Colonic mucosa (tissue), 4 donors: Measurements from ENCODE around the gene ARHGAP6. TPM values are rescaled to one million over a fixed set of nuclear protein-coding genes. Genes with fewer than 3 reads are reported as not detected.

Experiments
- DNase-seq: peaks from one replicate; pipeline ENCODE4 v3.0.0-alpha.2; 2020
- H3K27ac ChIP-seq: fragments of 200-600 bp; one replicate; pipeline ENCODE4 v1.8.0; 2021
- H3K27me3 ChIP-seq: fragments of 200-600 bp; one replicate; pipeline ENCODE4 v1.8.0; 2021
- H3K36me3 ChIP-seq: fragments of 200-600 bp; one replicate; pipeline ENCODE4 v1.8.0; 2021
- H3K4me1 ChIP-seq: fragments of 200-600 bp; one replicate; pipeline ENCODE4 v1.8.0; 2021; ENCODE audit warnings: mild to moderate bottlenecking
- H3K4me3 ChIP-seq: fragments of 200-600 bp; one replicate; pipeline ENCODE4 v1.8.0; 2021
- H3K9ac ChIP-seq, 2 donors: one replicate each; pipeline ENCODE4 v1.7.0; 2013; ENCODE audit warnings: control low read depth in 2 of 2, low read depth in 2 of 2, low read length in 2 of 2
- H3K9me3 ChIP-seq: fragments of 200-600 bp; one replicate; pipeline ENCODE4 v1.8.0; 2021
- intact Hi-C: fragments of 100-400 bp; cut with DNase I; formaldehyde crosslinking; loops from one replicate; pipeline ENCODE4 v1.14.1; 2022
- total RNA-seq, 2 donors: library from RNA; stranded (reverse); fragmentation: NEBNext Ultra II Directional in 1 of 2; extraction: Animal tissue kit (Norgen Biotek cat#: 25700) in 1 of 2; gene quantifications; one replicate each; pipeline ENCODE4 v1.2.1, GENCODE V29; 2021
- TF ChIP-seq, protein P1 (sequence below): fragments of 200-600 bp; IDR thresholded peaks from one replicate; pipeline ENCODE4 v1.8.0; 2022; ENCODE audit warnings: antibody characterized with exemption, mild to moderate bottlenecking
- donor health status: healthy.
- donor health status: DM: no; HTN: no; CAD: no.
- donor health status: DM: no; HTN: no; CAD: no.

ARHGAP6 gene
- total RNA-seq, 2 donors from 2014 or later: 1.1 to 5.0 TPM

DNA sequence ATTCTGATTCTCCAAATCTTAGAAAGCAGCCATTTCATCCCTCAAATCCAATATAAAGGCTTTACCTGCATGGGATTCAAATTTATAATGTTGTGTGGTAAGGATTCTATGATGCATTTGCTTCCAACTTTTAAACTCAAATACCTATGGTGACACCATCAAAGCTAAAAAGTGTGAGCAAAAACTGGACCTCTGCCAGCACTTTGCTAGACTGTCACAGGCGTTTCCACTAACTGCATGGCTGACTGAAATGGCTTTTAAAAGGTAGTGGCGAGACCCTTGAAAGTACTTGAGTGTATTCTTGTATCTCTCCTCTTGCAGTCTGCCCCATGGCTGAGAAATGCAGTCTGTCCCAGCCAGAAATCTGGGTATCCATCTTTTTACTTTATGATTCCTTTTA, 203.1 kb downstream of the ARHGAP6 start:
- H3K27me3 ChIP-seq: no peaks in the 10 kb centered on the region
- H3K9ac ChIP-seq: no peak overlapping the region
- no peaks in the 10 kb centered on the region for H3K36me3 ChIP-seq
- H3K27ac ChIP-seq: no peak overlapping the region
- intact Hi-C loops: no loop called here
- no peak for DNase-seq
- no peak overlapping the region for H3K4me3 ChIP-seq
- TF ChIP-seq, protein P1, sequence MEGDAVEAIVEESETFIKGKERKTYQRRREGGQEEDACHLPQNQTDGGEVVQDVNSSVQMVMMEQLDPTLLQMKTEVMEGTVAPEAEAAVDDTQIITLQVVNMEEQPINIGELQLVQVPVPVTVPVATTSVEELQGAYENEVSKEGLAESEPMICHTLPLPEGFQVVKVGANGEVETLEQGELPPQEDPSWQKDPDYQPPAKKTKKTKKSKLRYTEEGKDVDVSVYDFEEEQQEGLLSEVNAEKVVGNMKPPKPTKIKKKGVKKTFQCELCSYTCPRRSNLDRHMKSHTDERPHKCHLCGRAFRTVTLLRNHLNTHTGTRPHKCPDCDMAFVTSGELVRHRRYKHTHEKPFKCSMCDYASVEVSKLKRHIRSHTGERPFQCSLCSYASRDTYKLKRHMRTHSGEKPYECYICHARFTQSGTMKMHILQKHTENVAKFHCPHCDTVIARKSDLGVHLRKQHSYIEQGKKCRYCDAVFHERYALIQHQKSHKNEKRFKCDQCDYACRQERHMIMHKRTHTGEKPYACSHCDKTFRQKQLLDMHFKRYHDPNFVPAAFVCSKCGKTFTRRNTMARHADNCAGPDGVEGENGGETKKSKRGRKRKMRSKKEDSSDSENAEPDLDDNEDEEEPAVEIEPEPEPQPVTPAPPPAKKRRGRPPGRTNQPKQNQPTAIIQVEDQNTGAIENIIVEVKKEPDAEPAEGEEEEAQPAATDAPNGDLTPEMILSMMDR: no peak
- no peaks in the 10 kb centered on the region for H3K4me1 ChIP-seq
- no peaks in the 10 kb centered on the region for H3K9me3 ChIP-seq

DNA sequence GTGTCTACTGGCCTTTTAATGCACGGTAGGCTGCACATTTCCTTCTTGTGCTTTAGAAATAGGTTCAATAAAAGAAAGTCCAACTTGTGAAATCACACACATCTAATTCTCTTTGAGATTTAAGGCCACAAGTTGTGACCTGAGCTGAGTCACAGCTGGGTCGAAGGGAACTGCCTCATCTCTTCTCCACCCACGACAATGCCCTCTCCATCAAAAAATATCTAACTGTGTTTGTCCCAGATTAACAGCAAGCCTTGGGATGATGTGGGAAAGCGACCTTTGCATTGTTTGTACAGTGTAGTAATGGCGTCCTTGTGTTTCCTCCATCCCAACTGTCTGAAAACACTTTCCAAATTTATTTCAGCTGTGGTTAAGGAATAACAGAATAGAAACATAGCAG, 203.6 kb downstream of the ARHGAP6 start:
- TF ChIP-seq, protein P1: no peak

DNA sequence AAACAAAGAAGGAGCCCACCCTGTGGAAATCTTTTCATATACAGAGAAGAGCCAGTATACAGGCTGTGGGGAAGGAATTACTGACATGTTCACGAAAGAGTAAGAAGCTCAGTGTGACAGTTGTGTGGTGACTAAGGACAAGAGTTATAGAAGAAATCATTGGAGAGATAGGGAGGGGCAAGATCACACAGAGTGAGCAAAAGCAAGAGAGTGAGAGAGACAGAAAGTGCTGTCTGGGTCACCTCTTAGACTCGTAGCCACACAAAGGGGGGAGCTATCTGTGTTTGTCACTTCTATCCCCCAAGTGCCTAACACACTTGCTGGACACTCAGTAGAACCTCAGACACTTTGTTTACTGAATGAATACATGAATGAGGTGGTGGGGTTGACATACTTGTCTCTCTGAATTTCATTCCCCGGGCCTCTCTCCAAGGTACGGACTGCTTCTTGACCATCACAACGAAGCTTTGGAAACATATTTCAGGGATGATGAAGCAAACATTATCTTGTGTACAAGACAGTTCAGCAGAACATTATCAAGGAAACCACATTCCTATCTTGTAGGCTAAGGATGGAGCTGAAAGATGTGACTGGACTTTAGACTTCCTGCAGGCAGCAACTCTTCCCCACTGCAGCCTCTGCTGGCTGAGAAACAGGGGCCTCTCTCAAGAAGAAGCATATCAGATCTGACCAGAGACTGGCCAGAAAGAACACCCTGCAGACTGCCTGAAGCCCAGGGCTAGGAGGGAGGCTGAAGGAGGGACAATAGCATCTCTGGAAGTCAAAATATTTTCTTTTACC, 204.3 kb downstream of the ARHGAP6 start:
- H3K4me3 ChIP-seq: no peak overlapping the region
- DNase-seq: no peak
- H3K27ac ChIP-seq: no peak overlapping the region
- no peaks in the 10 kb centered on the region for H3K4me1 ChIP-seq
- no peaks in the 10 kb centered on the region for H3K27me3 ChIP-seq
- H3K9me3 ChIP-seq: no peaks in the 10 kb centered on the region
- no peaks in the 10 kb centered on the region for H3K36me3 ChIP-seq
- TF ChIP-seq, protein P1: no peak
- no peak overlapping the region for H3K9ac ChIP-seq
- intact Hi-C loops: no loop called here

More for the DNA sequence above, 203.6 kb downstream of the ARHGAP6 start:
- no peaks in the 10 kb centered on the region for H3K4me1 ChIP-seq
- H3K36me3 ChIP-seq: no peaks in the 10 kb centered on the region
- no peak overlapping the region for H3K9ac ChIP-seq
- DNase-seq: no peak
- no peaks in the 10 kb centered on the region for H3K9me3 ChIP-seq
- no peak overlapping the region for H3K4me3 ChIP-seq
- H3K27ac ChIP-seq: no peak overlapping the region
- H3K27me3 ChIP-seq: no peaks in the 10 kb centered on the region
- intact Hi-C loops: no loop called here

GRCh38 chrX:11460347-11460746, 205.4 kb downstream of the ARHGAP6 start:
- no peaks in the 10 kb centered on the region for H3K4me1 ChIP-seq
- no peak for DNase-seq
- H3K27me3 ChIP-seq: no peaks in the 10 kb centered on the region
- TF ChIP-seq, protein P1: no peak
- H3K4me3 ChIP-seq: no peak overlapping the region
- intact Hi-C loops: no loop called here
- H3K36me3 ChIP-seq: no peaks in the 10 kb centered on the region
- no peaks in the 10 kb centered on the region for H3K9me3 ChIP-seq
- no peak overlapping the region for H3K9ac ChIP-seq
- H3K27ac ChIP-seq: no peak overlapping the region

- Histone ChIP-seq H3K36me3 (no peaks in the 10 kb centered on the region), H3K9ac (no peak overlapping the region), H3K27me3 (no peaks in the 10 kb centered on the region), H3K9me3 (no peaks in the 10 kb centered on the region), H3K4me1 (no peaks in the 10 kb centered on the region), H3K4me3 (no peak overlapping the region), H3K27ac (no peak overlapping the region)
- intact Hi-C loops: no loop called here
- DNase-seq: no peak
- TF ChIP-seq, protein P1: no peak
Measured at GRCh38 chrX:11458170-11458569, 207.6 kb downstream of the ARHGAP6 start.
